NCI-H1436 (cell line): ENCODE measurements around the gene COQ8B.
"Not testable (repeated sequence)": the region's sequence is repeated elsewhere in the genome, so short reads cannot be mapped to it uniquely, and the experiment has no call there.

Experiments used
- DNase-seq: peaks from one replicate; lab custom pipeline; 2025; lab: John Stamatoyannopoulos, UW

COQ8B gene

GRCh38 chr19:40716482-40717324 is at the start of gene COQ8B, which contains the start of gene ITPKC:
TSS of gene COQ8B (minus strand) at chr19:40716886. CDS start at chr19:40714632, 2,254 bp downstream.
TSS of gene ITPKC (plus strand) at chr19:40717112. CDS start at chr19:40717136, 24 bp downstream.
- DNase-seq = peak; percentile 99

DNA sequence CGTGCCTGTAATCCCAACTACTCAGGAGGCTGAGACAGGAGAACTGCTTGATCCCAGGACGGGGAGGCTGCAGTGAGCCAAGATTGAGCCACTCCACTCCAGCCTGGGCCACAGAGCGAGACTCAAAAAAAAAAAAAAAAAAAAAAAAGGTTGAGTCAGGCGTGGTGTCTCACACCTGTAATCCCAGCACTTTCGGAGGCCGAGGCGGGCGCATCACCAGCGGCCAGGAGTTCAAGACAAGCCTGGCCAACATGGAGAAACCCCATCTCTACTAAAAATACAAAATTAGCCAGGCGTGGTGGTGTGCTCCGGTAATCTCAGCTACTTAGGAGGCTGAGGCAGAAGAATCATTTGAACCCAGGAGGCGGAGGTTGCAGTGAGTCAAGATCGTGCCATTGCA is 49.7 kb upstream of the COQ8B start:
- not testable (repeated sequence) for DNase-seq

DNA sequence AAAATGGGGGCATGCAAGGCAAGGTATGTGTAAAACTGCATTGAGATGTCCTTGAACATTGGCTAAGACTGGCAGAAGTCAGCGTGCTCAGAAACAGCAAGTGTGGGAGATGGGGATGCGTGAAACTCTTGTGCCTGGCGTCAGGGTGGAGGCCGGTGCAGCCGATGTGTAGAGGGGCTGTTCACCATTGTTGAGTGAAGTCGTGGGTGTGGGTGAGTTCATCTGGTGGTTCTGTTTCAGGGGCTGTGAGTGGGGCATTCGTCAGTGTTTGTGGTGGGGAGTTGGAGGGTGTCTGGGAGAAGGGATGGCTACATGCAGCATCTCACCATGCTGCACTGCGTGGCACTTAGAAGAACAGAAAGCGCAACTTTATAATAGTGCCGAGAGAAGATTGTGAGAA is 47.3 kb upstream of the COQ8B start:
- no peak for DNase-seq

- no peak for DNase-seq
These were observed 46.8 kb upstream of the COQ8B start for GRCh38 chr19:40763526-40763925.

DNA sequence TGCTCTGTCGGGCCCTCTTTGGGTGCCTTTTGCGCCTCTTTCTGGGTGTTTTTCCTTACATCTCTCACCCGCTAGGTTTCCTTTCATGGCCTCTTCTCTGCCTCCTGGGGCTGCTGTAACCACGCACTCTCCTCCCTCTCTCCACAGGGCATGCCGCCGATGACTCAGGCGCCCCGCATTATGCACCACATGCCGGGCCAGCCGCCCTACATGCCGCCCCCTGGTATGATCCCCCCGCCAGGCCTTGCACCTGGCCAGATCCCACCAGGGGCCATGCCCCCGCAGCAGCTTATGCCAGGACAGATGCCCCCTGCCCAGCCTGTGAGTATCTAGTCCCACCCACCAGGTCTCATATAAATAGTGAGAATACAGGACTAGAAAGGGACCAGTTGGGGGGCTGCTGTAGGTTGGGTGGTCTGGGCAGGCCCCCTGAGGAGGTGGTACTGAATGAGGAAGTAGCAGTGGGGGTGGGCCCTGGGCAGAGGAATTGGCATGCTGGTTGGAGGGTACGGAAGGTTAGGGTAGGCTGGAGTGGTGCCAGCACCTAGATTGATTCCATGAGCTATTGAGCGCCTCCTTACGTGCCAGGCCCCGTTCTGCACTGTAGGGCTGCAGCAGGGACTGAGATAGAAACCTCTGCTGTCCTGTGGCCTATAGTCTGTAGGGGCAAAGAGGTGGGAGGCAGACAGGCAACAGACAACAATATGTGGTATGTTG is 46.2 kb upstream of the COQ8B start:
- DNase-seq = no peak

DNA sequence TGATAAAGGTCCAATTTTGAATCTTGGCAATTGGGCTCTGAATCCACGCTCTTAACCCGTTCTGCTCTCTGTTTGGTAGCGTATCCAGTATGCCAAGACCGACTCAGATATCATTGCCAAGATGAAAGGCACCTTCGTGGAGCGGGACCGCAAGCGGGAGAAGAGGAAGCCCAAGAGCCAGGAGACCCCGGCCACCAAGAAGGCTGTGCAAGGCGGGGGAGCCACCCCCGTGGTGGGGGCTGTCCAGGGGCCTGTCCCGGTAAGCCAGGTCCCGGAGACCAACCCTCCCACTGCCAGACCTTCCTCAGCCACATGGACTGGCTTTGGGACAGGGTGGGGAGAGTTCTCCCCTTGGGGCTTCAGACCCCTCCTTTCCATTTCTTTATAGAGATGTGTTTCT is 42.7 kb upstream of the COQ8B start:
- no peak for DNase-seq

DNA sequence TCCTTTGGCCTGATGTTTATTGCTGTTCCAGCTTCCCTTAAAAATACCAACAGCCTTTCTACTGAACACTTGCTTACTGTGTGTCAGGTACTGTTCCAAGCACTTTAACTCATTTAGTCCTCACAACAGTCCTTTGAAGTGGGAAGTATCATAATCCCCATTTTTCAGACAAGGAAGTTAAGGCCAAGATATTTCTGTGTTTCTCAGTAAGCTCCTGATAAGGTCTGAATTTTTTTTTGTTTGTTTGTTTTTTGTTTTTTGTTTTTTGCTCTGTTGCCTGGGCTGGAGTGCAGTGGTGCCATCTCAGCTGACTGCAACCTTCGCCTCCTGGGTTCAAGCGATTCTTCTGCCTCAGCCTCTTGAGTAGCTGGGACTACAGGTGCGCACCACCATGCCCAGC is 41.8 kb upstream of the COQ8B start:
- DNase-seq = no peak

- no peak for DNase-seq
These were observed 39.9 kb upstream of the COQ8B start for GRCh38 chr19:40756502-40757110.

GRCh38 chr19:40755791-40756190 is 39.1 kb upstream of the COQ8B start:
- DNase-seq = no peak

GRCh38 chr19:40755248-40755624 is 38.5 kb upstream of the COQ8B start:
- DNase-seq = no peak

DNA sequence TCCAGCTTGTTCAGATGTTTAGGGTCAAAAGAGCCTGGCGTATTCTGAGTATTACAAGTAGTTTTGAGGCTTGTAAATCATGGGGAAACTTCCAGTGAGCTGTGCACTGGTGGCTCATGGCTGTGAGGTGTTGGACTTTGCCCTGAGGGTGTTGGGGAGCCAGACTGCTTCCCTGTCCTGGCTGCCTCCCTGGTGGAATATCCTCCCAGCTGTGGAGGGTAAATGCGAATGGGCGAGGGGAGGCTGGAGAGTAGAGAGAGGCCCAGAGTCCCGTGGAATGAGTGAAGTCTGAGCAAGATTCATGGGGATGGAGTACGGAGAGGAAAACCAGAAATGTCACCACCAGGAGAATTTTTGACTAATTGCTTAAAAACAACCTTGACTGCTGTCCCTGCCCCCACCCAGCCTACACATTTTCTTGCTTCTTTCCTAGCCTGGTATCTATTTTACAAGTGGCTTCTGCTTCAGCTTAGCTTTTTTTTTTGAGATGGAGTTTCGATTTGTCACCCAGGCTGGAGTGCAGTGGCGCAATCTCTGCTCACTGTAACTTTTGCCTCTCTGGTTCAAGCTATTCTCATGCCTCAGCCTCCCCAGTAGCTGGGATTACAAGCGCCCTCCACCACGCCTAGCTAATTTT is 38.0 kb upstream of the COQ8B start:
- DNase-seq = no peak

GRCh38 chr19:40752257-40752781 is 35.6 kb upstream of the COQ8B start:
- DNase-seq = no peak

GRCh38 chr19:40750874-40751537 is 34.3 kb upstream of the COQ8B start, which contains the start of gene SNRPA:
TSS of gene SNRPA (plus strand) at chr19:40751203. CDS start at chr19:40751409, 206 bp downstream.
- peak; percentile 98 for DNase-seq

DNA sequence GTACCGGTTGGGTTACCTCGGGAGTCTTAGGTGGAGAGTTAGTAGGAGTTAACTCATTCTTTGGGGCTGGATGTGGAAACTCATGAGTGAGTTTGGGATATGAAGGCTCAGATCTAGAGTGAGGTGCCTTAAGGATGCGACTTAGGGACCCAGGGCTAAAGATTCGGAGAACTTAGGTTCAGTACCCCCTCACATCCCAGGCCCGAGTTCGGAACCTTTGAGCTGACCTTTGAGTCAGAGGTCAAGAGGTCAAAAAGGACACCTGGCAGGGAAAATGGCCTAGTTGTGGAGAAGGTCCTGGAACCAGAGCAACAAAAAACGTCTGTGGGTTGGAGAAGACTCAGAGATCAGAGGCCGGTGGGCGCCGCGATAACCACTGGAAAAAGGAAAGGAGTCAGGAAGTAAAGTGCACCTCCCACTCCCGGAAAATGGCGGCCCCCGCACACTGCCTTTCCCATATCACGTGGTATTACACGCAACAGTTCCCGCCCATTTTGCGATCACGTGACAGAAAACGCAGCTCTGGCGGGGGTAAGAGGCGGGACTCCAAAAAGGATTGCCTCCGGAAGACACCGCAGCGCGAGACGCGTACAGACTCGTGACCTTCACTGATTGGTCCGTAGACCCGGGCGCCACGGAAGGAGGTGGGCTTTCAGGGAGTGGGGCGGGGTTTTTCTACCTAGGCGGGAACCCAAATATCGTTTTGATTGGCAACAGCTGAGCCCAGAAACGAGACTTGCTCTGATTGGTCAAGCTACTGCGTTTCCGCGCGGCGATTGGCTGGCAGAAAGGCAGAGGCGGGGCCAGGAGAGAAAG is 33.6 kb upstream of the COQ8B start, which contains the start of gene ACTMAP:
TSS of gene ACTMAP (minus strand) at position 420 of the 816 bp plus-strand sequence. CDS start 674 bp downstream, outside the sequence.
- peak; percentile 100 for DNase-seq

DNA sequence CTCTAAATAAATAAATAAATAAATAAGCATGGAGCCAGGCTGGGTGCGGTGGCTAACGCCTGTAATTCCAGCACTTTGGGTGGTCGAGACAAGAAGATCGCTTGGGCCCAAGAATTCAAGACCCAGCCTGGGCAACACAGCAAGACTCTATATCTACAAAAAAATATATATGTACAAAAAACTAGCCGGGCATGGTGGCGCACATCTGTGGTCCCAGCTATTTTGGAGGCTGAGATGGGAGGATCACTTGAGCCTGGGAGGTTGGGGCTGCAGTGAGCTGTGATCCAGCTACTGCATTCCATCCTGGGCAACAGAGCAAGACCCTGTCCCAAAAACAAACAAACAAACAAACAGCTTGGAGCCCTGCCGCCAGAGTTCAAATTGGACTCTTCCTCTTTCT is 30.9 kb upstream of the COQ8B start:
- no peak for DNase-seq

GRCh38 chr19:40745402-40745780 is 28.7 kb upstream of the COQ8B start:
- no peak for DNase-seq

DNA sequence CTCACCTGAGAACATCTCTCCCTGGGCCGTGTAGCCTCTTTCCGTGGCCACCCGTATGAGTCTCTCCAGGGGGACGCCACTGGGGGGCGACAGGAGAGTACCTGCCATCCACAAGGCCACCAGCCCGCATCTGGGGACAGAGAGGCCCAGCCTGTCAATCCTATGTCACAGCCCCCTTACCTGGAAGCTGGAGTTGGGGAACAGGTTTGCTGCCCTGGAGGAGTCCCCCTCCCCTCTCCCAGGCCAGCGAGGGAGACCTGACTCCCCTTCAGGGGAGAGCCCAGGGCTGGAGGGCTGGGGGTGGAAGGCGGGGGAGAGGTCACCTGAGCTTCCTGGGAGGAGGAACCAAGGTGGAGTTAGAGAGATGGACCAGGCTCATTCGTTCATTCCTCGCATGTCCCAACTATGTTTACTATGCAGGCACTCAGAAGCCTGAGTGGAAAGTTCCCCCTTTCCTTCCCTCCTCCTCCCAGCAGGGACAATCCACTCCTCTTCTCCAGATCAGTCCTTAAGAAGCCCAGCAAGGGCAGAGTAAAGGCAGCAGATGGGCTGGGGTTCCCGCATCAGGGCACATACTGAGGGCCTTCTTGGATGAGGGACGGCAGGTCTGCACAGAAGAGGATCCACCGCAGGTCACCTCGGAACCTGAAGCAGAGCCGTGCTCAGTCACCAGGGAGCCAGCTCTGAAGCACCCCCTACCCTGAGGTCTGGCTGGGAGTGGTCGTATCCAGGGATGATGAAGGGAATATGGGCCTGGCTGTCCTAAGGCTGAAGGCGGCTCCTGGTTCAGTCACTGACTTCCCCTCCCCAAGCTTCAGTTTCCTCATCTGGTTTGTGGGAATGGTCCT is 28.1 kb upstream of the COQ8B start:
- DNase-seq = no peak

- DNase-seq = no peak
These were observed 27.2 kb upstream of the COQ8B start for GRCh38 chr19:40743926-40744325.

DNA sequence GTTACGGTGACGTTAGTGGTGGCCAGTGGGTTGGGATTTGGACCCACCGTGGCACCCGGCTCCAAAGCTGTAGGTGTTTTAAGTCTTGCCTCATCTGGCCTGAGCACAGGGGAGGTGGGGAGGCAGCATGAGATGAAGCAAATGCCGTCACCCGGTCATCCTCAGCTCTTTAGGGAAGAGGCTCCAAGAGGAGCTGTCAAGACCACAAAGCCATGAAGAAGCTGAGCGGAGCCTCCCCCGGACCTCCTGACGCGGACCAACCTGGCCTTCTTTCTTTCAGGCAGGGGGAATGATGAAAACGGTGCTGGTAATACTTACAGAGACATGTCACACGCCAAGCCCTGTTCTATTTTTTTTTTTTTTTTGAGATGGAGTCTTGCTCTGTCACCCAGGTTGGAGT is 26.2 kb upstream of the COQ8B start:
- DNase-seq = no peak
